ENCODE data around the gene TMEM72.

The TMEM72 gene

GRCh38 chr10:44922021-44922420 lies 10.9 kb downstream of the TMEM72 start:
- ATAC-seq (ENCODE audit: insufficient read depth, low read depth): no peak
- Histone ChIP-seq H3K9ac (ENCODE audit: low read depth, low read length) (no peak overlapping the region), H2AFZ (ENCODE audit: low read depth, low read length) (no peak overlapping the region), H3K4me2 (ENCODE audit: insufficient read depth, low read length) (no peak overlapping the region), H3K4me3 (ENCODE audit: low read depth in 1 of 2, low read length in 2 of 2) (no peak overlapping the region), H4K20me1 (ENCODE audit: insufficient read depth, low read length) (no peaks in the 10 kb centered on the region), H3K27me3 (ENCODE audit: insufficient read depth, low read length, poor library complexity) (no peaks in the 10 kb centered on the region), H3K9me3 (ENCODE audit: insufficient read depth, low read length, severe bottlenecking) (peaks cover 2% of the 10 kb centered on the region), H3K4me1 (ENCODE audit: insufficient read depth, low read length) (no peaks in the 10 kb centered on the region), H3K79me2 (ENCODE audit: insufficient read depth, low read length) (no peaks in the 10 kb centered on the region), H3K36me3 (ENCODE audit: insufficient read depth, low read length) (no peaks in the 10 kb centered on the region), H3K27ac (ENCODE audit: low read length) (no peak overlapping the region)
- DNase-seq: no peak
- TF ChIP-seq EZH2 (IDR thresholded peaks at IDR 0.05; ENCODE audit: borderline replicate concordance, low read depth, low read length, severe bottlenecking) (no peak), CTCF (IDR thresholded peaks at IDR 0.05; ENCODE audit: borderline replicate concordance, extremely low read depth, low read length, poor library complexity, severe bottlenecking) (no peak)

- no peaks in the 10 kb centered on the region for H3K79me2 ChIP-seq (ENCODE audit: insufficient read depth, low read length)
- H3K4me2 ChIP-seq (ENCODE audit: insufficient read depth, low read length): no peak overlapping the region
- H3K4me3 ChIP-seq (ENCODE audit: low read depth in 1 of 2, low read length in 2 of 2): no peak overlapping the region
- no peak overlapping the region for H2AFZ ChIP-seq (ENCODE audit: low read depth, low read length)
- H3K9me3 ChIP-seq (ENCODE audit: insufficient read depth, low read length, severe bottlenecking): no peaks in the 10 kb centered on the region
- no peak overlapping the region for H3K27ac ChIP-seq (ENCODE audit: low read length)
- H3K4me1 ChIP-seq (ENCODE audit: insufficient read depth, low read length): no peaks in the 10 kb centered on the region
- no peaks in the 10 kb centered on the region for H3K36me3 ChIP-seq (ENCODE audit: insufficient read depth, low read length)
- no peaks in the 10 kb centered on the region for H3K27me3 ChIP-seq (ENCODE audit: insufficient read depth, low read length, poor library complexity)
- ATAC-seq (ENCODE audit: insufficient read depth, low read depth) (no peak), DNase-seq (no peak)
- no peak overlapping the region for H3K9ac ChIP-seq (ENCODE audit: low read depth, low read length)
- H4K20me1 ChIP-seq (ENCODE audit: insufficient read depth, low read length): no peaks in the 10 kb centered on the region
- TF ChIP-seq EZH2 (IDR thresholded peaks at IDR 0.05; ENCODE audit: borderline replicate concordance, low read depth, low read length, severe bottlenecking) (no peak), CTCF (IDR thresholded peaks at IDR 0.05; ENCODE audit: borderline replicate concordance, extremely low read depth, low read length, poor library complexity, severe bottlenecking) (no peak)
These were observed 11.8 kb downstream of the TMEM72 start for GRCh38 chr10:44922796-44923545.

GRCh38 chr10:44923611-44924010 lies 12.5 kb downstream of the TMEM72 start:
- DNase-seq: no peak
- no peaks in the 10 kb centered on the region for H4K20me1 ChIP-seq (ENCODE audit: insufficient read depth, low read length)
- H3K9ac ChIP-seq (ENCODE audit: low read depth, low read length): no peak overlapping the region
- H3K4me3 ChIP-seq (ENCODE audit: low read depth in 1 of 2, low read length in 2 of 2): no peak overlapping the region
- H3K4me2 ChIP-seq (ENCODE audit: insufficient read depth, low read length): no peak overlapping the region
- no peaks in the 10 kb centered on the region for H3K79me2 ChIP-seq (ENCODE audit: insufficient read depth, low read length)
- no peaks in the 10 kb centered on the region for H3K36me3 ChIP-seq (ENCODE audit: insufficient read depth, low read length)
- no peaks in the 10 kb centered on the region for H3K9me3 ChIP-seq (ENCODE audit: insufficient read depth, low read length, severe bottlenecking)
- no peaks in the 10 kb centered on the region for H3K27me3 ChIP-seq (ENCODE audit: insufficient read depth, low read length, poor library complexity)
- no peak for ATAC-seq (ENCODE audit: insufficient read depth, low read depth)
- no peak overlapping the region for H2AFZ ChIP-seq (ENCODE audit: low read depth, low read length)
- TF ChIP-seq CTCF (IDR thresholded peaks at IDR 0.05; ENCODE audit: borderline replicate concordance, extremely low read depth, low read length, poor library complexity, severe bottlenecking) (no peak), EZH2 (IDR thresholded peaks at IDR 0.05; ENCODE audit: borderline replicate concordance, low read depth, low read length, severe bottlenecking) (no peak)
- H3K4me1 ChIP-seq (ENCODE audit: insufficient read depth, low read length): no peaks in the 10 kb centered on the region
- H3K27ac ChIP-seq (ENCODE audit: low read length): no peak overlapping the region

Measured in DND-41 (cell line).